ENCODE data around the gene LRRK2.
"Not testable (repeated sequence)": the region's sequence is repeated elsewhere in the genome, so short reads cannot be mapped to it uniquely, and the experiment has no call there.

LRRK2 gene

DNA sequence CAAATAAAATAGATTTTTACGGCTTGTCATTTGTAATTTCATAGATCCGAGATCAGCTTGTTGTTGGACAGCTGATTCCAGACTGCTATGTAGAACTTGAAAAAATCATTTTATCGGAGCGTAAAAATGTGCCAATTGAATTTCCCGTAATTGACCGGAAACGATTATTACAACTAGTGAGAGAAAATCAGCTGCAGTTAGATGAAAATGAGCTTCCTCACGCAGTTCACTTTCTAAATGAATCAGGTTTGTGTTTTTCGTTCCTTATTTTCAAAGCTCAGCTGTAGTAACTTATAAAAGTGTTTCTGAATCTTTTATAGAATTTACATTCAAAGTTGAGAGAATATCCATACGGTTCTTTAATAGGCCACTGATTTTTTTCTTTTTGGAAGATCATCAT is 89.1 kb downstream of the LRRK2 start:
- DNase-seq (ENCODE audit: low read depth, low spot score) = no peak

DNA sequence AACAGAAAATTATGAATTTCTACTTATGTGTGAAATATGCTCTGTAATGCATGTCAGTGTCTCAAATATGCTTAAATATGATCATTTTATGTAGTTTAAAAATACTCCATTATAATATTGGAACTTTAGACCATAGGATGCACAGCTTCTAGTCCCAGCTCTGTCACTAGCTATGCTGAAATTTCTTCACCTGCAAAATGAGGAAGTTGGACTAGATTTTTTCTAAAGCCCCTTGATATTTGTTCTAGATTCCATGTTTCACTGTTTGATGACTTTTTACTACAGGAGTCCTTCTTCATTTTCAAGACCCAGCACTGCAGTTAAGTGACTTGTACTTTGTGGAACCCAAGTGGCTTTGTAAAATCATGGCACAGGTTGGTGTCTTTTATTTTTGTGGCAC is 90.1 kb downstream of the LRRK2 start:
- DNase-seq (ENCODE audit: low read depth, low spot score) = no peak

DNA sequence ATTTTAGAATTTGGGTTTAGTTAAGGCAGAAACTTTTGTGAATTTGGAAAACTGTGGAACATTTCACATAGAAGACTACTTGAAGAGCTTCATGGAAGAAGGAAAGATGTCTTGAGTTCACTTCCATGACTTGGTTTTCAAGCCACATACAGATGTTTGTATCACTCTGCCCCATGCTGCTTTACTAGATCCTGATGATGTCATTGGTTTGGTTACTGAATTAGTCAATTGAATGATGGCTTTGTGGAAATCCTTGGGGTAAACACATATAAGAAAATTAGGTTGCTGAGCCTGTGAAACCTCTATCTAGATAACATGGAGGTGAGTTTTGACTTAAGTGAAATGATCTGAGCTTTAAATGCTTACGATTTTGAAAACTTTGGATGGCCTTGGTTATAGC is 90.6 kb downstream of the LRRK2 start:
- DNase-seq (ENCODE audit: low read depth, low spot score) = no peak

DNA sequence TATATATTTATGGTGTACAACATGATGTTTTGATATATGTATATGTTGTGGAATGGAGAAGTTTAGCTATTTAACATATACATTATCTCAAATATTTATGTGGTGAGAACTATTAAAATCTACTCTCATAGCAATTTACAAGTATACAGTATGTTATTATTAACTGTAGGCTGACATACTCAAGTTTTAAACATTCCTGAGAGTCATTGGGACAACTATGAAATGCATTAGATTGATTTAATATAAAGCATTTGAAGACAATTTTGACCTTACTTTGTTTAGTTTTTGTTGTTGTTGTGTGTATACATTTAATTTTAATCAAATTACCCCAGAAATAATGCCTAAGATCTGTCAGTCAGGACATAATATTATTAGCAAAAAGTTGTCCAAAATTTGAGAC is 99.5 kb downstream of the LRRK2 start:
- DNase-seq (ENCODE audit: low read depth, low spot score) = no peak

DNA sequence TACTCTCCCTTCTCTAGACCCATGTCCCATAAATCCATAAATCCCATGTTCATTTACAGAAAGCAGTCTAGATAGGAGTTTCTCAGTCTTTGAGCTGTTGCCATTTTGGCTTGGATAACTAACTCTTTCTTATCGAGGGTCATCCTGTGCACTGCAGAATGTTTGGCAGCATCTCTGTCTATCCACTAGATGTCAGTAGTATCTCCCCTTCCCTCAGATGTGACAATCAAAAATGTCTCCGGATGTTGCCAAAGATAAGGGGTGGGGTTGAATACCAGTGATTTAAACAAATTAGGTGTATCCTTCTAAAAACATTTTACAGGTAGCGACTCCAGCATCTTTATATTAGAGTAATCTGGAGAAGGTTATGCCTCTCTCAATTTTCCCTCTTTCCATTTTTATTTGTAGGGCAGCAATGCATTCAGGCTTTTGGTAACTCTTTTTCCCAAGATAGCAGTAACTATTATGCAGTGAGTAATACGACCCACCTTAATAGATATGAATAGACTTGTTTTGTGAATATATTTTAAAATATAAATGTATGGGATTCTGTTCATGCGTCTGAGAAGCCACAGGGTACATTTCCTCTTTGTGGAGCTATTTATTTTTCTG is 100.7 kb downstream of the LRRK2 start:
- no peak for DNase-seq (ENCODE audit: low read depth, low spot score)

DNA sequence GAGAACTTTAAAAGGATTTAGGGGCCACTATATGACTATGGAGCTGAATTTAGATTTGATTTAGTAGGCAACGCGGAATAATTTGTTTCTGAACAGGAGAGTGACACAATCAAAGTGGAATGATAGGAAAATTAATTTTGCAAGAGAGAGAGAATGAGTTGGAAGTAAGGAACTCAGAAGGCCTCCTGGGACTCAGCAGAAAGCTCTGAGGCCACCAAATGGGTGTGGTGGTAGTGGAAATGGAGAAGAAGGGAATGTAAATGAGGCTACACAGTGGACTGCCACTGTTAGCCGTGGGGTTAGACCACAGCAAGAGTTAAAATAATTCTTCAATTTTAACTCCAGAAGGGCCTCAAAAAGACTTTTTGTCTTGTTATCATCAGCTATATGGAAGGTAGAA is 102.7 kb downstream of the LRRK2 start:
- DNase-seq (ENCODE audit: low read depth, low spot score) = no peak

DNA sequence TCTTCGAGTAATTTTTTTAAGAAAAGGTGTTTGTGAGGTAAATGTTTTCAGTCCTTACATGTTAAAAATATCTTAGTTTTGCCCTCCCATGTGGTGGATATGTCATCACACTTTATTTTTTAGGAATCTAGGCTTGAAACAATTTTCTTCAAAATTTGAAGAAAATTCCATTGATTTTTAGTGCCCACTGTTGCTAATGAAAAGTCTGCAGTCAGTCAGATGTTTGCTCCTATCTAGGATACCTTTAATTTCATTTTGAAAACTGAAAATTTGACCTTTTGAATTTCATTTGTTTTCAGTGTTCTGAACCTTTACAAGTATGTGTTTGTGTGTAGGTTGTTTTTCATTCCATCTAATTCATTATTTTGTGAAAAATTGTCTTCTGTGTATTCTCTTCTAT is 105.4 kb downstream of the LRRK2 start:
- no peak for DNase-seq (ENCODE audit: low read depth, low spot score)

DNA sequence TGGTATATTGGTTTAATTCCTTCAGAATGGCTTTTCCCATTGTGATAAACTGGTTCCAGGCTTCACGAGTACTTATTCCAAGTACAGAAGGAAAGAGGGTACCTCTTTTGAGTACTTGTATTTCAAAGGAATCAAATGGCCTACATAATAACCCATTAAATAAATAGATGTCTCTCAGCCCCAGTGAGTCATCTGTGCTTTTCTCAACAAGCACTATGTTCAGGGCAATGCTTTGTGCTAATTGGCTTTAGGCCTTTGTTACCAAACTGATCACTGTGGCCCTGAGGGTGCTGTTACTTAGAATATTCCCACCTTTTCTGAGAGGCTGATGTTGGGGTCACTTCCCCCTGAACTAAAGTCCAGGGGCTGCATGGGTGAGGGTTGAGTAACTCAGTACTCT is 107.1 kb downstream of the LRRK2 start:
- no peak for DNase-seq (ENCODE audit: low read depth, low spot score)

DNA sequence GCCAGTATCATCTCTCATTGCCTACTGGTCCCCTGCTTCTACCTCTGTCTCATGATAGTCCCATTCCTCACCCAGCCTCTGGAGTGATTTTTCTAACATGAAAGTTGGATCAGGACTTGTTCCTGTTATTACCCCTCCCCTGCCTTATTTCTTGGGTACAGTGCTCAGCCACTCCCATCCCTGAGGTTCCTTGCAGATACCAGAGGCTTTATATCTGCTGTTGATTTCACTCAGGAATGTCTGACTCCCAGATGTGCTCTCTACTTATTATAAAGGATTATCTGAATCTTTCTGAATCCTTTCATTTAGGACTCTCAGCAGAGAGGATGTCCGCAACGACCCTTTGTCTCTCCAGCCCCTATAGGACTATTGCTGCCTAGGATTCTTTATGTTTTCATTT is 111.2 kb downstream of the LRRK2 start:
- no peak for DNase-seq (ENCODE audit: low read depth, low spot score)

DNA sequence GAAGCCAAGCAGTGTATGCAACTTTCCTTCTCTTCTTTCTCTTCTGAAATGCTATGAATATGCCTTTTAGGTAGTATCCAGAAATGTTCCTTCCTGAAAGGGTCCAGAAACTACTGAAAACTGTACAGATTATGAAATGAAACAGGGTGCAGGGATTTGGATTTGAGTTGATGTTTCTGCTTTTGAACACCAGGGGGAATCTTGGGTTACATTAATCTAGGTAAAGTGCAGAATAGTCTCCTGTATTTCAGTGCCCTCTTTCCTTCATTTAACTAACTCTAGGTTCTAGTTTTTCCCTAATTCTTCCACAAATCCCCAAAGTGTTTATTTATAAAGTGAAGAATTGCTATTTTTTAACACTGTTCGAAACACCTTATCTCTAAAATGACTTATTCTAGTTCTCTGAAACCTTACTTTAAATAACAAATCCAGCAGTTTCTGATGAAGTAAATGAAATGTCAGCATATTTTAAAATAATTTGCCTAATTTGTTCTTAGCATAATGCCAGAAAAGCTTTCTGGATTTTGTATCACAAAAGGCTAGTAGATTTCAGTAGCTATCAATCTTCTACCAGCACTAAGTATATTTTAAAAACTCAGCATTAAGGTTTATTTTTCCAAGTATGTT is 111.9 kb downstream of the LRRK2 start:
- DNase-seq (ENCODE audit: low read depth, low spot score) = no peak

DNA sequence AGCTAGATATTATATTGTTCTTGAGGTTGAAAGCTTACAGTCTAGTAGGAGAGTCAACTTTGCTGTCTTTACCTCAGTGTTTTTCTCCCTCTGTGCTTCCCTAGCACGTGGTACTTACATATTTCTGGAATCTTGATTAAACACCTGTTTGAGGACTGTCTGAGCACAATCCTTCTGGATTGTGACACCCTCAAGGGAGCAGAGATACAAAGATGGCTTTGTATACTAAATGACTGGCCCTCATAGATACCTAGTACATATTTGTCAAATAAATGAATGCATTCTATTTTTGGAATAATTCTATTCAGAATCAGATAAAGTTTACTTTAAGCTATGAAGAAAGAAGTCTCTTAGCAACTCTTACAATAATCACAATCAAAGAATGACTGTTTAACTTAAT is 113.3 kb downstream of the LRRK2 start:
- DNase-seq (ENCODE audit: low read depth, low spot score) = no peak

DNA sequence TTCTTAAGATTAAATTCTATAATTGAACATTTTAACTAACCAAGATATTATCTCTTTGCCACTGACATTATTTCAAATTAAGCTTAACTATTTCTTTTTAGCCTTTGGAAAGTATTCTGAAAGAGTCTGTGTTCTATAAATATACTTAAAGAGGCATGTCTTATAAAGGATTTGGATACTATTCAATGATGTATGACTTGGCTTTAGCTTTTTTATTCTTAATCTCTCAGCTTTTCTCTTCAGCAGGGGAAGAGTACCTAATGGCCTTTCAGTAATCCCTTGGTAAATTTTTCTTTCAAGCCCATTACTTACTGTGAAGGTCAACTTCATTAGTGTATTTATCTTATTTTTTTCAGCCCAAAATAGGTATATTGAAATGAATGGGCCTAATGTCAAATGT is 113.8 kb downstream of the LRRK2 start:
- DNase-seq (ENCODE audit: low read depth, low spot score) = no peak

DNA sequence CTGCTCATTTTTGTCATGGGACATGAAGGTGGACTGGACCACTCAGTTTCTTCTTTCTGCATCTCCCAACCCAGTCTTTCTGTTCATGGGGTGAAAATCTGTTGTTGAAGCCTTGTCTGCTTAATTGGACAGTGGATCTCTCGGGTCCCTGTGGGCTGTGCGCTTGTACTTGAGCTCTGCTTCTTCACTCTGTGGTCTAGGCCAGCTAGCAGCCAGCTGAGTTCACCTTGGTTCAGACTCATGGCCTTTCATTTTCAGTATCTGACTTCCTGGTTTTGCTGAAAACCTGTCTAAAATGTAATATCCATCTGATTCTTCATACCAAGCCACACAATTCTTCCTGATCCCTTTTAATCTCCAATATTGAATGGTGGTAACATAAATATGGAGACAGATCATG is 117.2 kb downstream of the LRRK2 start:
- no peak for DNase-seq (ENCODE audit: low read depth, low spot score)

DNA sequence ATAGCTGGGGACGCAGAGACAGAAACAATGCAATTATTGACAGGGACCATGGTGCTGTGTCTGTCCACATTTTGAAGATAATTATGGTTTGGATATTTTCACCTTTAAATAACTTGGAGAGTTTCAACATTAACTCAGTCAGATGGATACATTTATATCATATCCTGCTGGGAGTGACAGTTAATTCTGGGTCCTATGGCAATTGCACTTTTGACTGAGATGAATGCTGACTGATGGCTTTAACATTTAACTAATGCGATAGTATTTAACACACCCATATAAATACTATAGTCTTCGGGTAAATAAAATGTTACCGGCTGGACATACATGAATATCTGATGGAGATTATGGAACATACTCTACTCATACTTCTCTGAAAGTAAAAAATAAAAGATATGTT is 118.3 kb downstream of the LRRK2 start:
- DNase-seq (ENCODE audit: low read depth, low spot score) = no peak

DNA sequence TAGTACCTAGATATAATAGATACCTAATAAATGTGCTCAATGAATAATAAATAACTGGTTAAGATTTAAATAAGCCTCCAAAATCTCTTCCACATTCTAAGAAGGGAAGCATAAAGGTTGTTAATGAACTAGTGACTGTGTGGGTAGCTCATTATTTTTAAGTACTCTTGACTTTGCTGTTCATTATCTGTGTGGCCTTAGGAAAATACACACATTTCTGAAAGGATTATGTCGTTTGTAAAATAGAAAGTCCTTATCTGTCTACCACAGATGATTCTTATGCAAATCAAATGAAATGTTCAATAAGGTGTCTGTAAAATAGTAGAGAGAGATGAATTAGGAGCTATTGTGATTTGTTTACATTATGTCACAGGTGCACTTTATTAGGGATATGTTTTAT is 119.5 kb downstream of the LRRK2 start:
- DNase-seq (ENCODE audit: low read depth, low spot score) = no peak

DNA sequence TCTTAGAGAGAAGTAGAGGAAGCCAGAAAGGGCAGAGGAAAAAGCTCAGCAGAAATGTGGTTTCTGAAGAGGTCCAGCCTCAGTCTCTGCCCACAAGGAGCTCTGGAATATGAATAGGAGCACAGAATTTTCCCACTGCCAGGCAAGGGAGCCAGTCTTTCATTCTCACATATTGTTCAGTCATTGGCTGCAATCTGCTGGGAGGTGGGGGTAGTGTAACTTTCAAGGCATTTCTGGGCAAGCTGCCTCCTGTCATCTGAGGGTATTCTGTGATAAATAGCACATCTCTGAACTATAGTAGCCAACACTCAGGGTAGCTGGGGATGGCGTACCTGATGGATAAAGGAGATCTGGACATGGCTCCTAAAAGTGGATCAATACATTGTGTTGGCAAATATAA is 127.2 kb downstream of the LRRK2 start:
- no peak for DNase-seq (ENCODE audit: low read depth, low spot score)

DNA sequence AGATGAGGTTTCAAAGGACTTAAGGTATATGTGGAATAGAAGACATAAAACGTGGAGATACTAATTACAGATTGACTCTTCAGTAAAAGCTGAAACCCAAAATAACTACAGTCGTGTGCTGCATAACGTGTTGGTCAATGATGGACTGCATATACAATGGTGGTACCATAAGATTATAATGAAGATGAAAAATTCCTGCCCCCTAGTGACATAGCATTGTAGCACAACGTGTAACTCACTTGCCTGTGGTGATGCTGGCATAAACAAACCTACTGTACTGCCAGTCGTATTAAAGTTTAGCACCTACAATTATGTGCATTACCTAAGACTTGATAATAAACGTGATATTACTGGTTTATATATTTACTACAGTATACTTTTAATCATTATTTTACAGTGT is 150.3 kb downstream of the LRRK2 start:
- no peak for DNase-seq (ENCODE audit: low read depth, low spot score)

DNA sequence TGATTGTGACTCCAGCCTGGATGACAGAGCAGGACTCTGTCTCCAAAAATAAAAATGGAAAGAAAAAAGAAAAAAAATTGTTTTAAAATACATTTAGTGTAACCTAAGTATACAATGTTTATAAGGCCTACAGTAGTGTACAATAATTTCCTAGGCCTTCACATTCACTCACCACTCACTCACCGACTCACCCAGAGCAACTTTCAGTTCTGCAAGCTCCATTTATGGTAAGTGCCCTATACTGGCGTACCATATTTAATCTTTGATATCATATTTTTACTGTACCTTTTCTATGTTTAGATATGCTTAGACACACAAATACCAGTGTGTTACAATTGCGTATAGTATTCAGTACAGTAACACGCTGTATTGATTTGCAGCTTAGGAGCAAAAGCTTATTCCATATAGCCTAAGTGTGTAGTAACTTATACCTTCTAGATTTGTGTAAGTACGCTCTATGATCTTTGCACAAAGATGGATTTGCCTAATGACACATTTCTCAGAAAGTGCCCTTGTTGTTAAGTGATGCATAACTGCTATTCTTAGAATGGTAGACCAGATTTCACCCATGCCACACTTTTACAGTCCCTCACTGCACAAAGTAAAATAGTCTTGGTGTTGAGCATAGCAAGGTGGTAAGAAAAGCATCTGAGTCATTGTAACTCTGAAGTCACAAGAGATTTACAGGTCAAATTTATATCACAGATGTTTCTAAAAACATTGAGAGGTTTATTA is 151.9 kb downstream of the LRRK2 start:
- DNase-seq (ENCODE audit: low read depth, low spot score) = no peak

DNA sequence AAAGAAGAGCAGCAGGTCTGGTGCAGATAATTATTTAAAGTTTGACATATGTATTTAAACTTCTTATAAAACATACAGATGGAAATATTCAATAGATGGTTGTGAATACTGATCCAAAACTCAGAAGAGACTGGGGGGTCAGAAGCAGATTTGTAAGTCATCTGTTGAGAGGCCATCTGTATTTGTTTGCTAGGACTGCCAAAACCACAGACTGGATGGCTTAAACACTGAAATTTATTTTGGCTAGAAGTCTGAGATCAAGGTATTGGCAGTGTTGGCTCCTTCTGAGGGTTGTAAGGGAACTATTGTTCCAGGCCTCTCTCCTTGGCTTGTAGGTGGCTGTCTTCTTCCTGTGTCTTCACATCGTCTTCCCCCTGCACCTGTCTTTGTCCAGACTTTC is 153.9 kb downstream of the LRRK2 start:
- DNase-seq (ENCODE audit: low read depth, low spot score) = no peak

DNA sequence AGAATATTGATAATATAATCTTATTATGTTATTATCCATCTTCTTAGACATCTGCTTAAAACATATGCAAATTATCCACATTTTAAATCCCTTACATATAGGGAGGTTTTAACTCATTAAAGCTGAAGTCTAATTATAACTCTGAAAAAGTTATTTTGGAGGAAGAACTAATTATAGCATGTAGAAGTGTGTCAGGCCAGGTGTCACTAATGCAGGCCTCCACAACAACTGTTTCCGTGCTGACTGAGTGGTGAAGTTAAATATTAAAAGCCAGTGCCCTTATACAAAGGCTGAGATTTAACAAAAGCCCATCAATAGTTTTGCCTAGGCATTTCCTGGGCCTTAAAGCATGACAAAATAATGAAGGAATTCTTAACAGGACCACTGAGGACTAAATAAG is 157.4 kb downstream of the LRRK2 start:
- no peak for DNase-seq (ENCODE audit: low read depth, low spot score)

DNA sequence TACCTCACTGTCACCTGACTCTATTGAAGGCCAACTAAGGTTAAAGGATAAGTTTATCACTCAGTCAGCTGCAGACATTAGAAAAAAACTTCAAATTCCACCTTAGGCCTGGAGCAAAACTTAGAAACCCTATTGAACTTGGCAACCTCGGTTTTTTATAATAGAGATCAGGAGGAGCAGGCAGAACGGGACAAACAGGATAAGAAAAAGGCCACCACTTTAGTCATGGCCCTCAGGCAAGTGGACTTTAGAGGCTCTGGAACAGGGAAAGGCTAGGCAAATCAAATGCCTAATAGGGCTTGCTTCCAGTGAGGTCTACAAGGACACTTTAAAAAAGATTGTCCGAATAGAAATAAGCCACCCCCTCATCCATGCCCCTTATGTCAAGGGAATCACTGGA is 162.5 kb downstream of the LRRK2 start:
- DNase-seq (ENCODE audit: low read depth, low spot score) = not testable (repeated sequence)

DNA sequence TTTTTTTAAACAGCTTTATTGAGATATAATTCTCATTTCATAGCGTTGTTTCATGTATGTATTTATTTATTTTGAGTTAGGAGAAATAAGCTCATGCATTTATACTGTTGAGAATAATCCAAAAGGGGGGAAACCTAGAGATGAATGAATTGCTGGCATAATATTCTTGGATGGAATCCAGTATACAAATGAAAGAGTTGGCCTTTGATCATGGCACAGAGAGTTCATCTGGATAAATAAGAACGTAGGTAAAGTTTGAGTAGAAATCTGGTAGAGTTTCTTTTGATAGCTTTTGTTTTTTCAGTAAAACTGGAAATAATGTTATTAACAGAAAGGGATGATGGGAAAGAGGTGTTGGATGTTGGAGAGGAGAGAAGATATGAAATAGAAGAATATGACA is 166.2 kb downstream of the LRRK2 start:
- no peak for DNase-seq (ENCODE audit: low read depth, low spot score)

DNA sequence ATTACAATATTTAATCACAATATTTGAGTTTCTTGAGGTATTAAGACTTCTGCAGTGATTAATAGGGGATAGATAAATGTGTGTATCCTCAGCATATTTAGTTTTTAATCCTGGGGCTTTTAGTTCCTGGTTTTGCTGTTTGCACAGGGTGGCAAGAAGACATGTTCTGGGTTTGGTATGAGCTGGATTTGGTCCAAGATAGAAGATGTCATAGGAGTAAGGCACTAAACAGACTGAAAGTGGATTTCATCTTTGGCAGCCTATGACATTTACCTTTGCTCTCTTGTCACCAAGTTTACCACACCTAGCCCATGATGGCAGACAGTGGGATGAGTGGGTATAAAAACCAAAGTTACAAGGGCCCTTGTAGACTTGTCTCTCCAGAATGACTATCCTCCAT is 168.2 kb downstream of the LRRK2 start:
- no peak for DNase-seq (ENCODE audit: low read depth, low spot score)
